ENCODE measurements around the gene MOB4. TPM values are rescaled to one million over a fixed set of nuclear protein-coding genes. Genes with fewer than 3 reads are reported as not detected.
"Not testable (repeated sequence)": the region's sequence is repeated elsewhere in the genome, so short reads cannot be mapped to it uniquely, and the experiment has no call there.

MOB4 gene
- polyA plus RNA-seq, 3 donors = 14.8 to 32.4 (median 30.4) TPM

- Histone ChIP-seq H2AFZ (ENCODE audit: insufficient read depth, low read depth, low read length, poor library complexity, severe bottlenecking) (no peak overlapping the region), H3K79me2 (ENCODE audit: insufficient read depth, low read length) (peaks cover 6% of the 10 kb centered on the region), H4K20me1 (ENCODE audit: insufficient read depth, low read length) (peaks cover 36% of the 10 kb centered on the region), H3K36me3 (replicated peaks in 1 of 2; ENCODE audit: control insufficient read depth in 1 of 2, insufficient read depth in 2 of 2, low read length in 2 of 2) (peaks cover 30 to 73% of the 10 kb centered on the region in 2 donors), H3K27me3 (ENCODE audit: control insufficient read depth in 2 of 2, insufficient read depth in 2 of 2, low read length in 2 of 2) (no peaks in the 10 kb centered on the region), H3K4me3 (replicated peaks in 1 of 3; ENCODE audit: low read depth in 2 of 3, low read length in 3 of 3) (no peak overlapping the region), H3K4me1 (ENCODE audit: control insufficient read depth in 1 of 2, insufficient read depth in 2 of 2, low read length in 2 of 2) (peaks cover 29 to 32% of the 10 kb centered on the region in 2 donors), H3K4me2 (replicated peaks; ENCODE audit: extremely low read depth, low read length, poor library complexity, severe bottlenecking) (no peak overlapping the region), H3K9me3 (replicated peaks in 1 of 2; ENCODE audit: control insufficient read depth in 1 of 2, insufficient read depth in 1 of 2, low read length in 2 of 2) (peaks cover 3 to 4% of the 10 kb centered on the region in 2 donors), H3K9ac (ENCODE audit: insufficient read depth, low read length, poor library complexity, severe bottlenecking) (no peak overlapping the region), H3K27ac (ENCODE audit: low read depth in 1 of 2, low read length in 2 of 2) (peak overlapping the region in 1 of 2 donors; percentile 21)
- Mint-ChIP-seq H3K27ac (peak overlapping the region in 4 of 7 donors; percentile 2 to 77 (median 72)), H3K4me1 (peaks cover 26% of the 10 kb centered on the region), H3K36me3 (peaks cover 42 to 63% of the 10 kb centered on the region in 2 donors), H3K9me3 (peaks cover 0 to 14% (median 8%) of the 10 kb centered on the region in 7 donors), H3K27me3 (ENCODE audit: low read depth in 3 of 3) (no peaks in the 10 kb centered on the region), H3K4me3 (no peak overlapping the region)
- intact Hi-C loops (cut with micrococcal nuclease) = no loop called here
- no peak for TF ChIP-seq CTCF (IDR thresholded peaks at IDR 0.05)
- WGBS (ENCODE audit: insufficient coverage) = 100% methylated on average over 2 of the region's 3 CpGs
- no peak for DNase-seq
These were observed 38.1 kb upstream of the MOB4 start for GRCh38 chr2:197477797-197478196.

- intact Hi-C loops (cut with micrococcal nuclease) = no loop called here
- Histone ChIP-seq H4K20me1 (ENCODE audit: insufficient read depth, low read length) (peaks cover 22% of the 10 kb centered on the region), H3K4me1 (ENCODE audit: control insufficient read depth in 1 of 2, insufficient read depth in 2 of 2, low read length in 2 of 2) (peaks cover 29 to 32% of the 10 kb centered on the region in 2 donors), H3K36me3 (replicated peaks in 1 of 2; ENCODE audit: control insufficient read depth in 1 of 2, insufficient read depth in 2 of 2, low read length in 2 of 2) (peaks cover 9 to 72% of the 10 kb centered on the region in 2 donors), H3K4me3 (replicated peaks in 1 of 3; ENCODE audit: low read depth in 2 of 3, low read length in 3 of 3) (no peak overlapping the region), H3K4me2 (replicated peaks; ENCODE audit: extremely low read depth, low read length, poor library complexity, severe bottlenecking) (no peak overlapping the region), H3K27me3 (ENCODE audit: control insufficient read depth in 2 of 2, insufficient read depth in 2 of 2, low read length in 2 of 2) (no peaks in the 10 kb centered on the region), H2AFZ (ENCODE audit: insufficient read depth, low read depth, low read length, poor library complexity, severe bottlenecking) (no peak overlapping the region), H3K27ac (ENCODE audit: low read depth in 1 of 2, low read length in 2 of 2) (peak overlapping the region in 1 of 2 donors; percentile 9), H3K9ac (ENCODE audit: insufficient read depth, low read length, poor library complexity, severe bottlenecking) (no peak overlapping the region), H3K9me3 (replicated peaks in 1 of 2; ENCODE audit: control insufficient read depth in 1 of 2, insufficient read depth in 1 of 2, low read length in 2 of 2) (peaks cover 15 to 19% of the 10 kb centered on the region in 2 donors), H3K79me2 (ENCODE audit: insufficient read depth, low read length) (peaks cover 6% of the 10 kb centered on the region)
- peaks cover 26% of the 10 kb centered on the region for H3K4me1 Mint-ChIP-seq
- H3K4me3 Mint-ChIP-seq = no peak overlapping the region
- H3K9me3 Mint-ChIP-seq = peaks cover 3 to 32% (median 24%) of the 10 kb centered on the region in 7 donors
- H3K27me3 Mint-ChIP-seq (ENCODE audit: low read depth in 3 of 3) = no peaks in the 10 kb centered on the region
- TF ChIP-seq CTCF (IDR thresholded peaks at IDR 0.05) = no peak
- peaks cover 35 to 64% of the 10 kb centered on the region in 2 donors for H3K36me3 Mint-ChIP-seq
- 100% methylated on average over 1 of the region's 9 CpGs for WGBS (ENCODE audit: insufficient coverage)
- peak overlapping the region in 2 of 7 donors; percentile 11 to 12 for H3K27ac Mint-ChIP-seq
- DNase-seq = no peak
These were observed 35.5 kb upstream of the MOB4 start for GRCh38 chr2:197480165-197481036.

GRCh38 chr2:197484248-197484647, 31.6 kb upstream of the MOB4 start:
- H3K4me1 ChIP-seq (ENCODE audit: control insufficient read depth in 1 of 2, insufficient read depth in 2 of 2, low read length in 2 of 2); H3K27me3 Mint-ChIP-seq (ENCODE audit: low read depth in 3 of 3); H3K4me3 ChIP-seq (replicated peaks in 1 of 3; ENCODE audit: low read depth in 2 of 3, low read length in 3 of 3); H3K4me2 ChIP-seq (replicated peaks; ENCODE audit: extremely low read depth, low read length, poor library complexity, severe bottlenecking); H3K4me1 Mint-ChIP-seq; H4K20me1 ChIP-seq (ENCODE audit: insufficient read depth, low read length); DNase-seq; H3K4me3 Mint-ChIP-seq; H3K79me2 ChIP-seq (ENCODE audit: insufficient read depth, low read length); intact Hi-C loops (cut with micrococcal nuclease); H3K27me3 ChIP-seq (ENCODE audit: control insufficient read depth in 2 of 2, insufficient read depth in 2 of 2, low read length in 2 of 2); H2AFZ ChIP-seq (ENCODE audit: insufficient read depth, low read depth, low read length, poor library complexity, severe bottlenecking); H3K9ac ChIP-seq (ENCODE audit: insufficient read depth, low read length, poor library complexity, severe bottlenecking); H3K27ac ChIP-seq (ENCODE audit: low read depth in 1 of 2, low read length in 2 of 2): not testable (repeated sequence)
- H3K27ac Mint-ChIP-seq = peak overlapping the region in 1 of 7 donors; percentile 58
- no CpG with 5 or more reads among the region's 3 CpGs for WGBS (ENCODE audit: insufficient coverage)
- Histone ChIP-seq H3K9me3 (replicated peaks in 1 of 2; ENCODE audit: control insufficient read depth in 1 of 2, insufficient read depth in 1 of 2, low read length in 2 of 2) (peaks cover 15 to 19% of the 10 kb centered on the region in 2 donors), H3K36me3 (replicated peaks in 1 of 2; ENCODE audit: control insufficient read depth in 1 of 2, insufficient read depth in 2 of 2, low read length in 2 of 2) (peaks cover 36 to 86% of the 10 kb centered on the region in 2 donors)
- peaks cover 3 to 32% (median 27%) of the 10 kb centered on the region in 7 donors for H3K9me3 Mint-ChIP-seq
- peaks cover 52 to 82% of the 10 kb centered on the region in 2 donors for H3K36me3 Mint-ChIP-seq
